HL-60 (cell line): Measurements from ENCODE around the gene DDOST.

Experiments
- DNase-seq, 2 experiments: peaks; one replicate each; pipeline ENCODE4 v3.0.0-alpha.2; 2010 to 2020; ENCODE audit warnings: low read depth in 1 of 2, low spot score in 1 of 2
- H3K27ac ChIP-seq: fragments of 250-450 bp; sonication (Bioruptor Pico); replicated peaks from 2 replicates; pipeline ENCODE4 v1.5.1; 2020; ENCODE audit warnings: mild to moderate bottlenecking, moderate library complexity
- H3K27me3 ChIP-seq: fragments of 250-450 bp; sonication (Bioruptor Pico); 2 replicates; pipeline ENCODE4 v1.5.1; 2021; ENCODE audit warnings: mild to moderate bottlenecking, moderate library complexity; ENCODE audit not compliant: insufficient read depth, poor library complexity, severe bottlenecking
- H3K4me3 ChIP-seq: replicated peaks from 2 replicates; pipeline ENCODE4 v1.5.1; 2011; ENCODE audit warnings: mild to moderate bottlenecking, control low read depth, low read length; ENCODE audit not compliant: insufficient read depth
- GABPA ChIP-seq: IDR thresholded peaks from 2 replicates; pipeline ENCODE4 v1.6.1; 2012; ENCODE audit warnings: low read depth
- POLR2AphosphoS5 ChIP-seq: IDR thresholded peaks from 2 replicates; pipeline ENCODE4 v1.6.1; 2012; ENCODE audit warnings: low read depth
- SPI1 ChIP-seq: IDR thresholded peaks from 2 replicates; pipeline ENCODE4 v1.6.1; 2012; ENCODE audit warnings: low read depth, mild to moderate bottlenecking, borderline replicate concordance
- TF ChIP-seq, protein P1 (sequence below): IDR thresholded peaks from 2 replicates; pipeline ENCODE4 v1.6.1; 2012; ENCODE audit warnings: low read depth; ENCODE audit not compliant: insufficient replicate concordance
- TF ChIP-seq, protein P2 (sequence below): IDR thresholded peaks from one replicate; pipeline ENCODE4 v1.5.1; 2011; ENCODE audit warnings: low read length, control low read depth, inconsistent platforms; ENCODE audit not compliant: insufficient read depth

The DDOST gene

DNA sequence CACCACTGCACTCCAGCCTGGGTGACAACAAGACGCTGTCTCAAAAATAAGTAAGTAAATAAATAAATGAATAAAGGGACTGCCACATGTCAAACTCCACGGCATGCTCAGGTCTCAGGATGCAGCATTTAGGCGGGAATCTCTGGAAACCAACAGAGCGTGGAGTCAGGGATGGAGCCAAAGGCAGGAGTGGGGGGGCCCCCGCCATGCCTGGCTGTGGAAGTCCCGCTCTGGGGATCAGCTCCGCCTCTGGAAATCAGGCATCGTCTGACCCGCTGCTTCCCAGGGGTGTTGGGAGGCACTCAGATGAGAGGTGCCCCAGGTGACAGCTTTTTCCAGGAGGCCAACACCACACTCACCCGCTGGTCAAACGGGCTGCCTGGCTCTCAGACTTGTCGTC, 36.4 kb upstream of the DDOST start:
- H3K27me3 ChIP-seq, result no peaks in the 10 kb centered on the region
- DNase-seq, result no peak
- H3K4me3 ChIP-seq, result no peak overlapping the region
- H3K27ac ChIP-seq, result no peak overlapping the region
- TF ChIP-seq SPI1, result no peak
- TF ChIP-seq, protein P1, sequence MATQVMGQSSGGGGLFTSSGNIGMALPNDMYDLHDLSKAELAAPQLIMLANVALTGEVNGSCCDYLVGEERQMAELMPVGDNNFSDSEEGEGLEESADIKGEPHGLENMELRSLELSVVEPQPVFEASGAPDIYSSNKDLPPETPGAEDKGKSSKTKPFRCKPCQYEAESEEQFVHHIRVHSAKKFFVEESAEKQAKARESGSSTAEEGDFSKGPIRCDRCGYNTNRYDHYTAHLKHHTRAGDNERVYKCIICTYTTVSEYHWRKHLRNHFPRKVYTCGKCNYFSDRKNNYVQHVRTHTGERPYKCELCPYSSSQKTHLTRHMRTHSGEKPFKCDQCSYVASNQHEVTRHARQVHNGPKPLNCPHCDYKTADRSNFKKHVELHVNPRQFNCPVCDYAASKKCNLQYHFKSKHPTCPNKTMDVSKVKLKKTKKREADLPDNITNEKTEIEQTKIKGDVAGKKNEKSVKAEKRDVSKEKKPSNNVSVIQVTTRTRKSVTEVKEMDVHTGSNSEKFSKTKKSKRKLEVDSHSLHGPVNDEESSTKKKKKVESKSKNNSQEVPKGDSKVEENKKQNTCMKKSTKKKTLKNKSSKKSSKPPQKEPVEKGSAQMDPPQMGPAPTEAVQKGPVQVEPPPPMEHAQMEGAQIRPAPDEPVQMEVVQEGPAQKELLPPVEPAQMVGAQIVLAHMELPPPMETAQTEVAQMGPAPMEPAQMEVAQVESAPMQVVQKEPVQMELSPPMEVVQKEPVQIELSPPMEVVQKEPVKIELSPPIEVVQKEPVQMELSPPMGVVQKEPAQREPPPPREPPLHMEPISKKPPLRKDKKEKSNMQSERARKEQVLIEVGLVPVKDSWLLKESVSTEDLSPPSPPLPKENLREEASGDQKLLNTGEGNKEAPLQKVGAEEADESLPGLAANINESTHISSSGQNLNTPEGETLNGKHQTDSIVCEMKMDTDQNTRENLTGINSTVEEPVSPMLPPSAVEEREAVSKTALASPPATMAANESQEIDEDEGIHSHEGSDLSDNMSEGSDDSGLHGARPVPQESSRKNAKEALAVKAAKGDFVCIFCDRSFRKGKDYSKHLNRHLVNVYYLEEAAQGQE, result no peak
- TF ChIP-seq GABPA, result no peak
- no peak for TF ChIP-seq POLR2AphosphoS5
- TF ChIP-seq, protein P2, sequence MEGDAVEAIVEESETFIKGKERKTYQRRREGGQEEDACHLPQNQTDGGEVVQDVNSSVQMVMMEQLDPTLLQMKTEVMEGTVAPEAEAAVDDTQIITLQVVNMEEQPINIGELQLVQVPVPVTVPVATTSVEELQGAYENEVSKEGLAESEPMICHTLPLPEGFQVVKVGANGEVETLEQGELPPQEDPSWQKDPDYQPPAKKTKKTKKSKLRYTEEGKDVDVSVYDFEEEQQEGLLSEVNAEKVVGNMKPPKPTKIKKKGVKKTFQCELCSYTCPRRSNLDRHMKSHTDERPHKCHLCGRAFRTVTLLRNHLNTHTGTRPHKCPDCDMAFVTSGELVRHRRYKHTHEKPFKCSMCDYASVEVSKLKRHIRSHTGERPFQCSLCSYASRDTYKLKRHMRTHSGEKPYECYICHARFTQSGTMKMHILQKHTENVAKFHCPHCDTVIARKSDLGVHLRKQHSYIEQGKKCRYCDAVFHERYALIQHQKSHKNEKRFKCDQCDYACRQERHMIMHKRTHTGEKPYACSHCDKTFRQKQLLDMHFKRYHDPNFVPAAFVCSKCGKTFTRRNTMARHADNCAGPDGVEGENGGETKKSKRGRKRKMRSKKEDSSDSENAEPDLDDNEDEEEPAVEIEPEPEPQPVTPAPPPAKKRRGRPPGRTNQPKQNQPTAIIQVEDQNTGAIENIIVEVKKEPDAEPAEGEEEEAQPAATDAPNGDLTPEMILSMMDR, result no peak

DNA sequence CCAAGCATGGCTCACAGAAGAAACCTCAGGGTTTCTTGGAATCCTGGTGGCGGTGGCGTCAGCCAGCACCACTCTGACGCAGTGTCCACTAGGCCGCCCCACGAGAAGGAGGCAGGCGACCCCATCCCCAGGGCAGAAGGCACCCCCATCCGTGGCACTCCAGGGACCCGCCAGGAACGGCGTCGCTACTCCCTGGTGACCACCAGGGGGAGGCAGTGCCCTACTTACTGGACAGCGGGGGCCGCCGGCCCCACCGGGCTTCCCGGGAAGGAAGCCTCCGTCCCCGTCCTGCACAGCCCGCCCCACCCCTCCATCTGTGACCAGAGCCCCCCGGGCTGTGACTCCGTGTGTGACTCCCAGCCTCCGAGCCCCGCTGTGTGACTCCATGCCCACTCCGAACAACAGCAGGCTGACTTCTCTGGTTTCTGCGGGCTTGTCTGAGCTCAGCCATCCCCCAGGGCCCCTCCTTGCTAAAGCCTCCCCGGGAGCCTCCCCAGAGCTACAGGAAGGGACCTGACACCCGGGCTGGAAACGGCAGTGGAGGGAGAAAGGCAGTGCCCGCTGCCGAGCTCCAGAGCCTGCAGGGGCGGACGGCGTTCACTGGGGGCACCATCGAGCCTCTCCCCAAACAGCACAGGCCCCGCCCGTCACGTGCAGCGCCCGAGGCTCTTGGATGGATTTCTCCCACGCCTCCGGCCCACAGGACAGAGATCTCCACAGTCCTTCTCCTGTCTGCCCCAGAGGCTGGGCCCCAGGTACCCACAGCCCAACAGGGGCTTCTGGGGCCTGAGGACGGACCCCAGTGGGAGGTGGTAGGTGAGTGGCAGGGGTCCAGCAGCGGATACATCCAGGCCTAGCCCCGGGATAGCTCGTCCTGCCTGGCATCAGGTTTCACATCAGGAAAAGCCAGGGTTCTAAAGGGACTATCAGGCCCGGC, 35.5 kb upstream of the DDOST start:
- TF ChIP-seq, protein P1, result no peak
- TF ChIP-seq, protein P2, result peak; percentile 88
- DNase-seq, result peak; percentile 64 to 83
- Histone ChIP-seq H3K4me3 (peak overlapping the region; percentile 58), H3K27ac (peak overlapping the region; percentile 64), H3K27me3 (no peaks in the 10 kb centered on the region)

DNA sequence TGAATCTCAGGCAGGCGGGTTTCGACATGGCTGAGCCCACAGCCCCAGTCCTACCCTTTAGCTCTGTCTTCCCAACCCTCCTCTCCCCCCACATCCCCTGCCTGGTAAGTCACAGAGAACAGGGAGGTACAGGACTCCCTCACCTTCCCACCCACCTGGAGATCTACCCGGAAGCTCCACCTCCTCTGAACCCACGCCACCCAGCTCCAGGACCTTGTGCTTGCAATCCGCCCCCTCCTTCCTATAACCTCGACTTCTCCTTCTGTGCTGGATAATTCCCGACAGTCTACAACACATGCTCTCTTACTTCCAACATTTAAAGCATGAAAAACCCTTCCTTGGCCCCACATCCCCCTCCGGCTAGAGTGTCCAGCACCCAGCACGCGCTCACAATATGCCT, 34.3 kb upstream of the DDOST start:
- no peaks in the 10 kb centered on the region for H3K27me3 ChIP-seq
- no peak overlapping the region for H3K4me3 ChIP-seq
- no peak for DNase-seq
- H3K27ac ChIP-seq, result no peak overlapping the region
- TF ChIP-seq, protein P2, result no peak
- TF ChIP-seq POLR2AphosphoS5 (no peak), GABPA (no peak), SPI1 (no peak)
- TF ChIP-seq, protein P1, result no peak
